Psoas muscle (tissue), 8 donors: ENCODE measurements around the gene SF3A2. TPM values are rescaled to one million over a fixed set of nuclear protein-coding genes. Genes with fewer than 3 reads are reported as not detected.

Source experiments
- ATAC-seq, 4 donors: fragments of 200-7000 bp; cut with Tn5 transposase; one replicate each; pipeline ENCODE4 v1.9.1; 2020; ENCODE audit warnings: moderate library complexity in 3 of 4, mild to moderate bottlenecking in 2 of 4
- DNase-seq, 2 donors: peaks; one replicate each; pipeline ENCODE4 v3.0.0-alpha.2; 2020
- H3K27ac ChIP-seq: fragments of 200-600 bp; one replicate; pipeline ENCODE4 v1.8.0; 2022
- H3K27me3 ChIP-seq, 3 donors: fragments of 200-600 bp in 1 of 3; one replicate each; pipeline versions ENCODE4 v1.6.1 to v1.8.0; 2013 to 2022; ENCODE audit warnings: low read length in 2 of 3, mild to moderate bottlenecking in 2 of 3, moderate library complexity in 1 of 3; ENCODE audit not compliant: insufficient read depth in 3 of 3
- H3K36me3 ChIP-seq, 2 donors: fragments of 200-600 bp in 1 of 2; one replicate each; pipeline versions ENCODE4 v1.6.1 to v1.8.0; 2013 to 2022; ENCODE audit warnings: low read depth in 1 of 2, mild to moderate bottlenecking in 1 of 2, moderate library complexity in 1 of 2; ENCODE audit not compliant: insufficient read depth in 1 of 2
- H3K4me1 ChIP-seq: fragments of 200-600 bp; one replicate; pipeline ENCODE4 v1.8.0; 2022
- H3K4me3 ChIP-seq: fragments of 200-600 bp; one replicate; pipeline ENCODE4 v1.8.0; 2022; ENCODE audit warnings: mild to moderate bottlenecking
- H3K9me3 ChIP-seq: fragments of 200-600 bp; one replicate; pipeline ENCODE4 v1.8.0; 2022
- WGBS, 3 donors: extraction: QIAGEN DNeasy Blood & Tissue Kit; methylation state at CpG; one replicate each; pipeline versions ENCODE4 v1.1.6 to v1.1.7; 2013; 5-methylcytosine and 5-hydroxymethylcytosine counted together
- intact Hi-C, 2 donors: fragments of 100-400 bp; cut with DNase I; formaldehyde crosslinking; loops; one replicate each; pipeline versions ENCODE4 v1.11.0 to v1.14.2; 2022
- polyA plus RNA-seq, 3 donors: library from polyadenylated mRNA; stranded (reverse); fragments of 200-250 nt; gene quantifications; one replicate each; pipeline ENCODE4 v1.2.3, GENCODE V29; 2013
- total RNA-seq, 4 donors: library from RNA; stranded (reverse); fragmentation: NEBNext Ultra II Directional in 2 of 4; extraction: Animal tissue kit (Norgen Biotek cat#: 25700) in 2 of 4; gene quantifications; one replicate each; pipeline versions ENCODE4 v1.2.1 to v1.2.4, GENCODE V29; 2021 to 2023
- TF ChIP-seq, protein P1 (sequence below): fragments of 200-600 bp; IDR thresholded peaks from one replicate; pipeline ENCODE4 v1.8.0; 2022; ENCODE audit warnings: antibody characterized with exemption
- donor health status: healthy with polysubstance abuse.
- donor health status: DM: no; HTN: no; CAD: no; lungs with moderate emphysema.
- donor health status: Bipolar disorder and iron deficiency.
- donor health status: healthy.
- donor health status: DM: yes; HTN: yes; CAD: no.
- donor health status: DM: no; HTN: no; CAD: no.
- donor health status: DM: no; HTN: no; CAD: no.
- donor health status: DM: yes; HTN: yes; CAD: no.

SF3A2 gene
- total and polyA plus RNA-seq, 7 donors = 25.9 to 46.8 (median 33.6) TPM

DNA sequence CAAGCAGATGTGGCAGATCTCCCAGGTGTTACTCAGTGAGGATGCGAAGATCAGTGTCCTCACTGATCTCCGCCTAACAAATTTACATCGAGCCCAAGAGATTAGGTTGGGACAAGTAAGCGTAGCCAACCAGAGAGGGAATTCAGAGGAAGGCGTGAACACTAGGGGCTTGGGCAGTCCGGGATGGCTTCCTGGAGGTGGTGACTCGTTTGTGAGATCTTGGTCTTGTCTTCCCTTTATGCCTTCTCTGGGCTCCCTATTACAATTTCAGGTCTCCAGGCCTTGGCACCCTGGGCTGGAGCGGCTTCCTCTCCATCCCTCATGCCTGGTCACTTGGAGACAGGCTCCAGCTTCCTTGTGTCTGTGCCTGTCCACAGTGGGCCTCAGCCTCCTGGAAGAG lies 6.2 kb downstream of the SF3A2 start:
- WGBS, 3 donors = 83 to 89% (median 86%) methylated on average over 8 of the region's 8 CpGs
- ATAC-seq (no peak), DNase-seq (no peak)
- intact Hi-C loops = no loop called here
- Histone ChIP-seq H3K9me3 (no peaks in the 10 kb centered on the region), H3K27ac (peak overlapping the region; percentile 81), H3K4me1 (peaks cover 63% of the 10 kb centered on the region), H3K27me3 (no peaks in the 10 kb centered on the region), H3K4me3 (no peak overlapping the region), H3K36me3 (peaks cover 11 to 47% of the 10 kb centered on the region in 2 donors)
- TF ChIP-seq, protein P1, sequence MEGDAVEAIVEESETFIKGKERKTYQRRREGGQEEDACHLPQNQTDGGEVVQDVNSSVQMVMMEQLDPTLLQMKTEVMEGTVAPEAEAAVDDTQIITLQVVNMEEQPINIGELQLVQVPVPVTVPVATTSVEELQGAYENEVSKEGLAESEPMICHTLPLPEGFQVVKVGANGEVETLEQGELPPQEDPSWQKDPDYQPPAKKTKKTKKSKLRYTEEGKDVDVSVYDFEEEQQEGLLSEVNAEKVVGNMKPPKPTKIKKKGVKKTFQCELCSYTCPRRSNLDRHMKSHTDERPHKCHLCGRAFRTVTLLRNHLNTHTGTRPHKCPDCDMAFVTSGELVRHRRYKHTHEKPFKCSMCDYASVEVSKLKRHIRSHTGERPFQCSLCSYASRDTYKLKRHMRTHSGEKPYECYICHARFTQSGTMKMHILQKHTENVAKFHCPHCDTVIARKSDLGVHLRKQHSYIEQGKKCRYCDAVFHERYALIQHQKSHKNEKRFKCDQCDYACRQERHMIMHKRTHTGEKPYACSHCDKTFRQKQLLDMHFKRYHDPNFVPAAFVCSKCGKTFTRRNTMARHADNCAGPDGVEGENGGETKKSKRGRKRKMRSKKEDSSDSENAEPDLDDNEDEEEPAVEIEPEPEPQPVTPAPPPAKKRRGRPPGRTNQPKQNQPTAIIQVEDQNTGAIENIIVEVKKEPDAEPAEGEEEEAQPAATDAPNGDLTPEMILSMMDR = no peak

DNA sequence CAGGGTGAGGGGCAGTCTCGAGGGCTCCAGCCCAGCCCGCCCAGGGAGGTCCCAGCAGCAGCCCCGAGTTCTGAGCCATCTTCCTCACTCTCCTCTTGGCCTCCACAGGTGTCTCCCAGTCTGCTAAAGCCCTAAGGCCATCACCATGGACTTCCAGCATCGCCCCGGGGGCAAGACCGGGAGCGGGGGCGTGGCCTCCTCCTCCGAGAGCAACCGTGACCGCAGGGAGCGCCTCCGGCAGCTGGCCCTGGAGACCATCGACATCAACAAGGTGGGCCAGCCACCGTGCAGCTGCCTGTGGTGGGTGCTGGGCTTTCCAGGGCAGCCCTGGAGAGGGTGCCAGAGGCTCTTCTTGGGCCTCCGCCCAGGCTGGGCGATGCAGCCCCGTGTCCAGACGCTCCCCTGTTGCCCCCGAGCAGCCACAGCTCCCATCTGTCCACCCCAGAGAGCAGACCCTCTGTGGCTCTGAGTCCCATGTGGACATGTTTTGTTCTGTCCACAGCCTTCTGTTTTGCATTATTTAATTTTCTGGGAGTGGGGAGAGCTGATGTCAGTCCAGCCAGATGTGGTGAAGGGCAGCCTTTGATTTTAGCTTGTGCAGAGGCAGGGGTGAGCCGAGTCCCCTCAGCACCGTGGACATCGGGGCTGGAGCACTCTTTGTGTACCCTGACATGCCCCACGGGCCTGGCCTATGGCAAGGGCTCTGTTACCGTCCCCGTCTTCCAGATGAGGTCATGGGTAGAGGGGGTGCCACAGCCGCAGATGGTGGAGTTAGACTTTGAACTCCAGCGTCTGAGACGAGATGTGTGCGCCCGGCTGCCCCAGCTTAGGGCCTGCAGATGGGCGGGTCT lies 6.9 kb downstream of the SF3A2 start:
- H3K4me3 ChIP-seq = no peak overlapping the region
- TF ChIP-seq, protein P1 = no peak
- H3K4me1 ChIP-seq = peaks cover 56% of the 10 kb centered on the region
- H3K9me3 ChIP-seq = no peaks in the 10 kb centered on the region
- ATAC-seq (no peak), DNase-seq (no peak)
- no peaks in the 10 kb centered on the region for H3K27me3 ChIP-seq
- 61 to 79% (median 61%) methylated on average over 32 of the region's 32 CpGs for WGBS, 3 donors
- H3K27ac ChIP-seq = no peak overlapping the region
- intact Hi-C loops = no loop called here
- H3K36me3 ChIP-seq = peaks cover 11 to 47% of the 10 kb centered on the region in 2 donors

DNA sequence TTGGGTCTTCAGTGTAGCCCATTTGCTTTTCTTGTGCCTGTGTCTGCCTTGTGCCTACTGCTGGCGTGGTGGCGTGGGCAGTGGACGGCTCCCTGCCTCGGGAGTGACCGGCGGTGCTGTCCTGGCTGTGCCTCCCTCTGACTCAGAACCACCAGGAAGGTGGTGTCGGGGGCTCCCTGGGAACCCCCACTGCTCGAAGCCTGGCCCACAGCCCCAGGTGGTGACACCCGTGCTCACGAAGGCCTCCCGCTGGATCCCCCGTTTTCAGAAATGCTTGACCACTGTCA lies 7.4 kb downstream of the SF3A2 start:
- intact Hi-C loops = no loop called here
- Histone ChIP-seq H3K27ac (no peak overlapping the region), H3K9me3 (no peaks in the 10 kb centered on the region), H3K4me1 (peaks cover 50% of the 10 kb centered on the region), H3K4me3 (no peak overlapping the region), H3K27me3 (no peaks in the 10 kb centered on the region), H3K36me3 (peaks cover 11 to 47% of the 10 kb centered on the region in 2 donors)
- DNase-seq (no peak), ATAC-seq (no peak)
- TF ChIP-seq, protein P1 = no peak
- WGBS, 3 donors = 87 to 92% (median 90%) methylated on average over 12 of the region's 12 CpGs

DNA sequence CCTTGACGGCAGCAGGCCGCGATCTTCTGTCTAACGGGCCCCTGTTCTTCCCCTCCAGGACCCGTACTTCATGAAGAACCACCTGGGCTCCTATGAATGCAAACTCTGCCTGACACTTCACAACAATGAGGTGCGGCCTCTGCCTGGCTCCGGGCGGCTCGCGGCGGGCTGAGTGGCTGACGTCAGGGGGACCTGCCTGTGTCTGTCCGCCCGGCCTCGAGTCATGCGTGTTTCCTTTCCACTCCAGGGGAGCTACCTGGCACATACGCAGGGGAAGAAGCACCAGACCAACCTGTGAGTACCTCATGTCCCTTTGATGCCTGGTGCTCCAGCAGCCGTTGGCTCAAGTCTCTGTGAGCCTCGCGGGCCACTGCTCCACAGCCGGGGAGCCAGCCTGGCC lies 7.9 kb downstream of the SF3A2 start:
- intact Hi-C loops = no loop called here
- no peak overlapping the region for H3K27ac ChIP-seq
- DNase-seq (no peak), ATAC-seq (no peak)
- peaks cover 11 to 47% of the 10 kb centered on the region in 2 donors for H3K36me3 ChIP-seq
- H3K9me3 ChIP-seq = no peaks in the 10 kb centered on the region
- peaks cover 46% of the 10 kb centered on the region for H3K4me1 ChIP-seq
- no peaks in the 10 kb centered on the region for H3K27me3 ChIP-seq
- TF ChIP-seq, protein P1 = no peak
- 89 to 94% (median 90%) methylated on average over 21 of the region's 21 CpGs for WGBS, 3 donors
- no peak overlapping the region for H3K4me3 ChIP-seq

DNA sequence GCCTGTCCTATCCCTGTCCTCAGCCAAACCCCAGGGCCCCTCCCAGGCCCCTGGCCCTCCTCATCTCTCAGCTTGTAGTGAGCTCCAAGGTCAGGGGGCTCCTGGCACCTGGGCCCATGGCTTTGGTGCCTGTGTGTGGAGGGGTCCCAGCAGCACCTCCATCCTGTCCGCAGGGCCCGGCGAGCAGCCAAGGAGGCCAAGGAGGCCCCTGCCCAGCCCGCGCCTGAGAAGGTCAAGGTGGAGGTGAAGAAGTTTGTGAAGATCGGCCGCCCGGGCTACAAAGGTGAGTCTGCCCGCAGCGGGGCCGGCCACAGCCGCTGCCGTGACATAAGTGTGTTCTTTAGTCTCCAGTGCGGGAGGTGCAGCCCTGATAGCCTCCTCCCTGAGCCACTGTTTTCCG lies 8.6 kb downstream of the SF3A2 start:
- H3K4me3 ChIP-seq = no peak overlapping the region
- WGBS, 3 donors = 92 to 97% (median 95%) methylated on average over 13 to 15 of the region's 15 CpGs
- no peaks in the 10 kb centered on the region for H3K27me3 ChIP-seq
- H3K36me3 ChIP-seq = peaks cover 11 to 47% of the 10 kb centered on the region in 2 donors
- no peaks in the 10 kb centered on the region for H3K9me3 ChIP-seq
- TF ChIP-seq, protein P1 = no peak
- H3K27ac ChIP-seq = no peak overlapping the region
- intact Hi-C loops = no loop called here
- ATAC-seq (no peak), DNase-seq (no peak)
- peaks cover 49% of the 10 kb centered on the region for H3K4me1 ChIP-seq
